Ovary (tissue), 9 donors: ENCODE data around the gene NPHP1. TPM values are rescaled to one million over a fixed set of nuclear protein-coding genes. Genes with fewer than 3 reads are reported as not detected.

Source experiments
- DNase-seq, 5 donors: peaks; one replicate each; pipeline ENCODE4 v3.0.0-alpha.2; 2019 to 2020
- H3K27ac ChIP-seq, 2 donors: fragments of 200-600 bp; one replicate each; pipeline versions ENCODE4 v1.5.1 to v1.8.0; 2019 to 2022
- H3K27me3 ChIP-seq: fragments of 200-600 bp; one replicate; pipeline ENCODE4 v1.8.0; 2022
- H3K36me3 ChIP-seq: fragments of 200-600 bp; sonication (generic); one replicate; pipeline ENCODE4 v1.5.1; 2019
- H3K4me1 ChIP-seq: one replicate; pipeline ENCODE4 v1.8.1; 2013; ENCODE audit warnings: mild to moderate bottlenecking, moderate library complexity; ENCODE audit not compliant: insufficient read depth
- H3K4me3 ChIP-seq: fragments of 200-600 bp; sonication (generic); one replicate; pipeline ENCODE4 v1.5.1; 2017
- H3K9me3 ChIP-seq, 2 donors: fragments of 200-600 bp in 1 of 2; sonication (generic) in 1 of 2; one replicate each; pipeline versions ENCODE4 v1.5.1 to v1.8.1; 2013 to 2019; ENCODE audit warnings: mild to moderate bottlenecking in 1 of 2, moderate library complexity in 1 of 2
- CTCF ChIP-seq, 3 donors: fragments of 450-650 bp in 2 of 3; fragments of 200-600 bp in 1 of 3; IDR thresholded peaks; one replicate each; pipeline versions ENCODE4 v1.5.1 to v1.8.0; 2016 to 2022; ENCODE audit warnings: antibody characterized with exemption in 3 of 3, mild to moderate bottlenecking in 1 of 3
- EP300 ChIP-seq: sonication (generic); formaldehyde crosslinking; IDR thresholded peaks from one replicate; pipeline ENCODE4 v1.6.1; 2017; ENCODE audit warnings: antibody characterized with exemption
- POLR2A ChIP-seq: fragments of 450-650 bp; IDR thresholded peaks from one replicate; pipeline ENCODE4 v1.6.1; 2017; ENCODE audit warnings: antibody characterized with exemption, mild to moderate bottlenecking, moderate library complexity
- WGBS, 3 donors: extraction: QIAGEN DNeasy Blood & Tissue Kit in 1 of 3; methylation state at CpG; one replicate each; pipeline versions ENCODE4 v1.1.5 to v1.1.7; 2013 to 2017; 5-methylcytosine and 5-hydroxymethylcytosine counted together
- intact Hi-C, 4 donors: fragments of 100-400 bp; cut with DNase I; formaldehyde crosslinking; loops; one replicate each; pipeline versions ENCODE4 v1.11.0 to v1.15.1; 2022 to 2023
- polyA plus RNA-seq, 2 donors: library from polyadenylated mRNA; stranded (reverse); fragments of 200-250 nt in 1 of 2; fragments of 350-450 nt in 1 of 2; fragmentation: Illumina TruSeq in 1 of 2; extraction: RNeasy Lipid Tissue Mini Kit (QIAGEN cat#74804) in 1 of 2; gene quantifications; one replicate each; pipeline ENCODE4 v1.2.3, GENCODE V29; 2013 to 2014
- total RNA-seq, 7 donors: library from RNA; depleted of rRNA in 2 of 7; stranded (reverse); fragments of >200 nt in 2 of 7; fragmentation: NEBNext Ultra II Directional in 3 of 7; extraction: Animal tissue kit (Norgen Biotek cat#: 25700) in 3 of 7; gene quantifications; one replicate each; pipeline versions ENCODE4 v1.1.0 to v1.2.4, GENCODE V29; 2016 to 2023
- donor health status: DM: no; HTN: no; CAD: no; lungs with moderate emphysema.
- donor health status: DM: no; HTN: no; CAD: no.
- donor health status: Bipolar disorder and iron deficiency.
- donor health status: DM: yes; HTN: yes; CAD: no.
- donor health status: DM: no; HTN: no; CAD: no.
- donor health status: DM: yes; HTN: yes; CAD: no.

NPHP1 gene
- total and polyA plus RNA-seq, 9 donors: 4.2 to 21.6 (median 6.1) TPM

- Histone ChIP-seq H3K27ac (no peak overlapping the region), H3K4me3 (no peak overlapping the region), H3K9me3 (no peaks in the 10 kb centered on the region), H3K36me3 (no peaks in the 10 kb centered on the region), H3K27me3 (no peaks in the 10 kb centered on the region), H3K4me1 (no peaks in the 10 kb centered on the region)
- TF ChIP-seq EP300 (no peak), POLR2A (no peak), CTCF (IDR thresholded peaks at IDR 0.05) (no peak)
- DNase-seq: no peak
- WGBS, 3 donors: 92 to 94% (median 94%) methylated on average over 2 of the region's 2 CpGs
- intact Hi-C loops: no loop called here
Measured at GRCh38 chr2:110146183-110146944, 58.4 kb downstream of the NPHP1 start.

GRCh38 chr2:110143982-110144381 is 60.8 kb downstream of the NPHP1 start:
- no peak overlapping the region for H3K27ac ChIP-seq
- no peaks in the 10 kb centered on the region for H3K27me3 ChIP-seq
- H3K36me3 ChIP-seq: no peaks in the 10 kb centered on the region
- H3K4me3 ChIP-seq: no peak overlapping the region
- no peaks in the 10 kb centered on the region for H3K4me1 ChIP-seq
- no peaks in the 10 kb centered on the region for H3K9me3 ChIP-seq
- DNase-seq: no peak
- intact Hi-C loops: no loop called here
- TF ChIP-seq POLR2A: no peak
- TF ChIP-seq CTCF (IDR thresholded peaks at IDR 0.05): no peak
- no peak for TF ChIP-seq EP300

- intact Hi-C loops: no loop called here
- DNase-seq: no peak
- TF ChIP-seq POLR2A: no peak
- no peak for TF ChIP-seq EP300
- TF ChIP-seq CTCF (IDR thresholded peaks at IDR 0.05): no peak
- Histone ChIP-seq H3K27ac (no peak overlapping the region), H3K36me3 (no peaks in the 10 kb centered on the region), H3K4me1 (no peaks in the 10 kb centered on the region), H3K9me3 (no peaks in the 10 kb centered on the region), H3K27me3 (no peaks in the 10 kb centered on the region), H3K4me3 (no peak overlapping the region)
- WGBS, 3 donors: 68 to 76% (median 75%) methylated on average over 1 of the region's 1 CpG
Measured at GRCh38 chr2:110140401-110140800, 64.4 kb downstream of the NPHP1 start.

- Histone ChIP-seq H3K4me1 (no peaks in the 10 kb centered on the region), H3K4me3 (no peak overlapping the region), H3K27ac (no peak overlapping the region), H3K9me3 (no peaks in the 10 kb centered on the region), H3K27me3 (no peaks in the 10 kb centered on the region), H3K36me3 (no peaks in the 10 kb centered on the region)
- DNase-seq: no peak
- TF ChIP-seq EP300 (no peak), POLR2A (no peak), CTCF (IDR thresholded peaks at IDR 0.05) (no peak)
- intact Hi-C loops: no loop called here
Measured at GRCh38 chr2:110134025-110134424, 70.8 kb downstream of the NPHP1 start.
